HPDE6-E6E7 (cell line): ENCODE measurements around the gene KIAA0930.

ENCODE experiments used
- DNase-seq: peaks from one replicate; pipeline ENCODE4 v3.0.0; 2011; ENCODE audit warnings: missing footprints; ENCODE audit errors: extremely low spot score

KIAA0930 gene

DNA sequence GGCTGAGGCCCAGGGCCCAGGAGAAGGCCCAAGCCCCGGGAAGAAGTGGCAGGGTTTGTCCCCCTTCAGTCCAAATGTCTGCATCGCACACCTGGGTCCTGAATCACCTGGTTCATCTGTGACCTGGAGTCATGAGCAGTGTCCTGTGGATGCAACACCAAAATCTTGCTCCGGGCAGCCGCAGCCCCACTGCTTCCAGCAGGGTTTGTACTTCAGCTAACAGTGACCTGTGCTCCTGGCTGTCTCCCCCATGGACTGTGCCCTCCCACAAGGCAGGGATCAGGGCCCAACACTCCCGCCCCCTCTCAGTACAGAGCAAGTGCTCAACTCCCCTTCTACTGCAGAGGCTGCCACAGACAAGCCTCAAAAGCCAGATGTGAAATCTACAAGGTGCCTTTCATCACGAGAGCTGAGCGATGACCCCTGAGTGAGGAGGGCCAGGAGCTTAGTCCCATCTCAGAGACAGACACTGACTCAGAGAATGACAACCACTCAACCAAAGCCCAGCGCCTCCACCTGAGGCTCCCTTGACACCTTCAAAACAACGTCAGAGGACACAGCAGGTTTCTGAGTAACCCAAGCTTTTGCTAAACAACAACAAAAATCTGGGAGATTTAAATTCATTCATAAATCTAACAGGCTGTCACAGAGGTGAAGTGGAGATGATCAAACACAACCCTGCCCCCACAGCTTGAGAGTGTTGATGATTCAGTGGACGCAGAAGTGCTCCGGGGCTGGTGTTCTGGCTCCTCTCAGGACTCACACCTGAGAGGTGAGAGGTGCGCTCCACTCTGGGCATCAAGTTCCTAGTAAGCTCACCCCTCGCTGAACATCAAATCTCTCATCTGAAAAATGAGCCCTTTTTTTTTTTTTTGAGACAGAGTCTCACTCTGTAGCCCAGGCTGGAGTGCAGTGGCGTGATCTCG is 3.4 kb downstream of the KIAA0930 start:
- no peak for DNase-seq

DNA sequence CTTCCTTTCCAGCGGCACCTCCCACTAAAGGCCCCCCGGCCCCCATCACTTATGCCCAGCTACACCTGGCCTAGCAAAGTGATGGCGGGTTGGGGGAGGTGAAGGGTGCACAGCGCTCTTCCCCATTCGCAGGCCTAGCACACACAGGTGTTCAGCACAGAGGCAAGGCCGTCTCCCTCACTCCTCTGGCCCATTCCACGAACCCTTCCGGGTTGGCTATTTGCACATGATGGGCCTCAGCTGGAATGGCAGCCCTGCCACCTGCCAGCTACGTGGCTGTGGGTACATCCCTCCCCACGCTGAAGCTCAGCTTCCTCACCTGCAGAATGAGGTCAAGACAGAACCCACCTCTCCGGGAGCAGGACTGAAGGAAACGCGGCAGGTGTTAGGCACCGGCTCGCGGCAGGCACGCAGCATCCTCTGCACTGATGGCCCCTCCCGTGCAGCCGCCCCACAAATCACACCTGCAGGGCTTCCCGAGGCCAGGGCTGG is 4.8 kb downstream of the KIAA0930 start:
- no peak for DNase-seq

DNA sequence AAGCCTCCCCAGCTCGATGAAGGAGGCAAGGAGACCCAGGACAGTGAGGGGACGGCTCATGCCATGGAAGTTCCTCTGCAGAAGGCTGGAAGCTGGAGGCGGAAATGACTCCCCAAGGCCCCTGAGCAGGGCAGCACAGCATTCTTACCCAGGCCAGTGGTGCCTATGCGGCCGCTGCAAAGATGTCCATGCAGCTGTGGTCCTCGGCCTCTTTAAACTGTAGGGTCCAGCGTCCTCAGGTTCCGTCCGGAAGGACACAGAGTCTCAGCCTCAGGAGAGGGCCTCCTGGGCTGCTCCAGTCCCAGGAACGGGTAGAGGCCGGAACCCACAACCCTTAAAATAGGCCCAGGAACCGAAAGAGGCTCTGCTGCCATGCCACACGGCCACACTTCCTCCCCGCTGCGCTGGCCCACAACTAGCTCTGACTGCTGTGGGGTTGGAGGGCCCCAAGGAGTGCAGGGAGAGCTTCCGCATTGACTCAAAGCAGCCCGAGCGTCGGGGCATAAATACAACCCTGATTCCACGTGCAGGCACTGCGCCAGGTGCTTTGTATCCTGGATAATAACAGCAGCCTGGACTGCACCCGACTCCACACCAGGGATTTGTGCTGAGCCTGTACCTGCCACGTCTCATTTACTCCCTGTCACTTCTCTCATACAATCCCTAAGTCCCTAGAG is 5.5 kb downstream of the KIAA0930 start:
- DNase-seq: no peak

DNA sequence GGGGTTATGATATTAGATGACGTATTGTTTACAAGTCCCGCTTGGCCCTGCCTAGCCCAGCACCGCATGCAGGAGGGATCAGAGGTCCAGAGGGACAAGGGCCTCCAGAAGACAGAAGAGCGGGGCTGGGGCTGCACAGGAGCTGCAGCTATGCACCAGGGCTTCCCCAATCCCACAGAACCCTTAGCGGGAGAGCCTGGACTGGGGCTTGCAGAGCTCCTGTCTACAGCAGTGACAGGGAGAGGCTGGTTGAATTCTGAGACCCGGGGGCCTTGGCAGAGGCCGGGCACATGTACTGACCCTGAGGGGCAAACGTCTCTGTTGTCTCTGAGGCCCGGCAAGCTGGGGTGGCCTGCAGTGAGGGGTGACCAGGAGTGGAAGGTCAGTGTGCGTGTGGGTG is 6.9 kb downstream of the KIAA0930 start:
- DNase-seq: no peak

DNA sequence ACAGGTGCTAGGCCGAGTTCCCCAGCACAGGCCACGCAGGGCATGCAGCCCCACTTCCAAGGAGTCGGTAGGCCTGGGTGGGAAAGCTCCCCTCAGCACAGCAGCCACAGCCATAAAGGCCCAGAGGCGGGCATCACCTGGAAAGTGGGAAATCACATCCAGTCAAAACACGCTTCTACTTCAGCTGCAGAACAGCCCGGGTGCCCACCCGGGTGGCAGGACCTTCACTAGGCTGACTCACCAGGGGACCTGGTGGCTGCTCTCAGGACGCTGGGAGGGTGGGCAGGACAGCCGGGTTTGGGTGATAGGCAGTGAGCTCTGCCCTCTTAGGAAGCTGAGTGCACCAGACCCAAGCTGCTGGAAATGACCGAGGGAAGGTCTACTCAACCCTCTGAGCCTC is 7.3 kb downstream of the KIAA0930 start:
- DNase-seq: no peak

DNA sequence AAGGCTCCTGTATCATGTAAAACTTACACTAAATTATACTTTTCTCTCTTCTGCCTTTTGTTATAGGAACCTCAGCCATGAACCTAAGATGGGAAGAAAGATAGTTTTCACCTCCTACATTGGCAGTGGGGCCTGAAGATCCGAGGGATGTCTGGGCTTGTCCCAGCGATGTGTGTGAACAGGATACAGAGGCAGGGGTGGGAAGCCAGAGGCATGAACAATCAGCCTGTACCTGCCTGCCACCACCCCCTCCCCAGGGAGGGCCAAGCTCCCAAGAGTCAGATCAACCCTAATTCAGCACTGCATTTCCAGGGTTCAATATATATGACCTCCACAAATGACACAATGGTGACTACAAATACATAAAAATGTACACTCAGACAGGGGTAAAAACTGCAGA is 9.4 kb downstream of the KIAA0930 start:
- no peak for DNase-seq

DNA sequence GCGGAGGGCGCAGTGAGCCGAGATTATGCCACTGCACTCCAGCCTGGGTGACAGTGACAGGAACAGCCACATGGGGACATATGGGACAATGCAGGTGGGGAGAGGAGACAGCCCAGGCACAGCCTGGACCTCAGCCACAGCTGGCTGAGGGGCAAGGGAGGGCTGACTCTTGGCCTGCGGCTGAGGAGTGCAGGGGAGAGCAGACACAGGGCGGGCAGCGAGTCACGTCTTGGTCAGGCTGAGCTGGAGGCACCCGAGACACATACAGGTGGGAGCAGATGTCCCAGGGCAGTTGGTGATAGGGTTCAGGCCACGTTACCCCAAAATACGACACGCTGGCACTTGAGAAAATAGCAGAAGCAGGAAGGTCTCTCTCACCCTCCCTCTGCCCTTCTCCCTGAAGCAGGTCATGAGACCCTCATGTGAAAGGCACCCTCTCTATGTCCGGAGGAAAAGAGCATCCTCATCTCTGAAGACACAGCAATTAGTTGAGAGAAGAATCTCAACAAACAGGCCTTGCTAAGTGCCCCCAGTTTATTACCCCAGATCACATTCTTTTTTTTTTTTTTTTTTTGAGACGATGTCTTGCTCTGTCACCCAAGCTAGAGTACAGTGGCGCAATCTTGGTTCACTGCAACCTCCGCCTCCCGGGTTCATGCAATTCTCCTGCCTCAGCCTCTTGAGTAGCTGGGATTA is 10.5 kb downstream of the KIAA0930 start:
- DNase-seq: no peak

DNA sequence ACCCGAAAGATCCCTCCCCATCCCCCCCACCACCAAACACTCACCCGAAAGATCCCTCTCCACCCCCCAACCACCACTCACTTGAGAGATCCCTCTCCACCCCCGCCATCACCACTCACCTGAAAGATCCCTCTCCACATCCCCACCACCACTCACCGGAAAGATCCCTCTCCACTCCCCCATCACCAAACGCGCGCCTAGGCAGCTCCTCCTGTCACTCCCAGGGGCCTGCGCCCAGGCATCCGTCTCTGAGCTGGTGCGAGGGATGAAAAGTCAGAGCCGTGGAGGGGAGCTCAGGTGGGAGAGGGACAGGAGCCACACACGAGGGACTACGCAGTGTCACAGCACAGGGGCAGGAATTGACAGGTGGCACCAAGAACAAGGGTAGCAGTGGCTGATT is 11.5 kb downstream of the KIAA0930 start:
- DNase-seq: no peak

DNA sequence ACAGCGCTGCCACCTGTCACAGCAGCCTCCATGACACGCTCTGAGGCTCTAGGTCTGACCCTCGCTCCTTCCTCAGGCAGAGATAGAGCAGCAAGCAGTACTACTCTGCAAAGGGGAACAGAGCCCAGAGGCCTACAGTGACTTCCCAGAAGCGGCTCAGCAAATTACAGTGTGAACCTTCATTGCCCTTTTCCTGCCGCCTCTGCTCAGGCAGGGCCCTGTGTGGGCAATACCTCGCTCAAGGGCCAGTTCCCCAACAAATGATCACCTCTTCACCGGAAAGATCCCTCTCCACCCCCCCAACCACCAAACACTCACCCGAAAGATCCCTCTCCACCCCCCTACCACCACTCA is 12.3 kb downstream of the KIAA0930 start:
- no peak for DNase-seq

DNA sequence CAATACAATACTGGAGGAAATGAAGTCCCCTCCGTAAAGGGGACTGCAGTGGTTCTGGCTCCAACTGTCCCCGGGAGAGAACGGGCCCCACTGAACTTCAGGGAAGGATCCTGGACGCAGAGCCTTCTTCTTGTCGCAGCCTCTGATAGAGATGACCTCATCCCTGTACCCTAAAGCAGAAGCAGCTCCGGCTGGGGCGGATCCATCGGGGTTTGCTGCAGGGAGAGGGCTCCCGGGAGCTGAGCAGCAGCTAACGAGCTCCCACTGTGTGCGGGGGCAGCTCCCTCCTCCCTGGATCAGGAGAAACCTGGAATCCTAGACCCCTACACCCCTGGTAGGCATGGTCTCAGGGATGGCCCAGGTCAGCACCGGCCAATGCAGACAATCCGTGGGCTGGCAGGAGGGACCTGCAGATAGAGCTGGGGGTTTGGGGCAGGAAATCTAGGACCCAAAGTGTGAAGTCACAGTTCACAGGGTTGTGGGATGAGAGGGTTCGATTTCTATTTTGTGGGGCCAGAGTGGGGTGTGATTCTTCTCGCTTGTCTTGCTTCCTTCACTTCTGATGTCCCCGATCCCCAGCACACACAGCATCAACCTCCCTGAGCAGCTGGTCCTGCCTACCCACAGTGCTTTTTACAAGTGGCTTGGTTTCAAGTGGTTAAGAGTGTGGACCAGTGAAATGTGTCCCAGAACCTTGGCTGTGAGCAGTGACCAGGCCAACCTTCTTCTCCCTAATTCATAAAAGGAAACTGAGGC is 12.9 kb downstream of the KIAA0930 start:
- DNase-seq: no peak

DNA sequence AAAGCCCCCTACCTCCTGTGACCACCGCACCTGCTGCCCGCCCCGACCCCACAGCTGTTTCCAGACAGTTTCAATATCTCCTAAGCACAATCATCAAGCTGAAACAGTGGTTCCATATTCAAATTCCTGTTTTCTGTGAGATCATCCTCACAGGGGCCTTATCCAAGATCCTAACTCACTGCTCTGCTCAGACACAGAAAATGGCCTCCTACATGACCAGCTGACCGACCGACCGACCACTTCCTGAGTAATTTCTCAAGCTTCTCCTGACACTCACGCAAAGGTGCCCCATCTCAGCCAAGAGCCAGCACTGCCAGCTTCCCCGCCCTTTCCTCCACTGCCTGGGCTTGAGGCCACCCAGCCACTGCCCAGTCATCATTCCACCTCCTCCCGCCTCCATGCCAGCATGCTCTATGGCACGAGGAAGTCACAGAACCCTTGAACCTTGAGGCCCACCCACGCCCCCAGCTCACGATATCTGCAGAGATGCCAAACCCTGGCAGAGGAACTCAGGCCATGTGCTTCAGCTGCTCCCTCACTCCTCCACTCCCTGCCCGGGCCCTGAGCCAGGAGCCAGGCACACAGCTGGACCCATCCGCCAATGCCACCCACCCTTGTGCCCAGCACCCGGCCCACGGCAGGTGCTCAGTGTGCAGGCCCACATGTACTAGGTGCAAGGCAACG is 14.0 kb downstream of the KIAA0930 start:
- DNase-seq: no peak

DNA sequence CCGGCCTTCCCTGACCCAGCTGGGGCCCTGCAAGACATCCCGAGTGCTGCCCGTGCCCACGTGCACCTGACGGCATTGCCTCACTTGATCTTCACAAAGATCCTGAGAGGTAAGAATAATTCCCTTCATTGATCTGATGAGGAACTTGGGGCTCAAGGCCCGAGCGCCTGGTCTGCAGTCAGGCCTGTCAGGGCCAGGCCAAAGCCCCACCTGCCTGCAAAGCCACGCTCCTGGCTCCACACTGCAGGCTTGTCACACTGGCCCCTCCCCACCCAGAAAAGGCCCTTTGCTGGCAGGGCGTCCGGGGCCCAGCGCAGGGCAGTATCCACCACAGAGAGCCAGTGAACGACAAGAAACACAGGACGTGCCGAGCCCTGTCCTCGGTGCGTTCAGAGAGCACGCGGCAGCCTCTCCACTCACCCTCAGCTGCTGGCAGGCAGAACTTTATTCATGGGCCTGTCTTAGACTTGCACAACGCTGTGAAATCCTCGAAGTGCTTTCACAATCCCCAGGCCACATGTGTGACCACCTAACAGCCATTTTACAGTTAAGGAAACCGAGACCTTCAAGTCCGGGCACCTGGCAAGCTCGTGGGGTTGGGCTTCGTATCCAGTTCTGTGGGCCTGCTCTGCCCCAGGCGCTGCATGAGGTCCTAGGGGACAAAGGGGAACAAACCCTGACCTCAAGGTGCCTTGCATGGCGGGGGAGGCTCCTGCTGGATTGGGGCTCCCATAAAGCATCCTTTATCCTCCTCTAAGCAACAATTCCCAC is 14.8 kb downstream of the KIAA0930 start:
- no peak for DNase-seq

DNA sequence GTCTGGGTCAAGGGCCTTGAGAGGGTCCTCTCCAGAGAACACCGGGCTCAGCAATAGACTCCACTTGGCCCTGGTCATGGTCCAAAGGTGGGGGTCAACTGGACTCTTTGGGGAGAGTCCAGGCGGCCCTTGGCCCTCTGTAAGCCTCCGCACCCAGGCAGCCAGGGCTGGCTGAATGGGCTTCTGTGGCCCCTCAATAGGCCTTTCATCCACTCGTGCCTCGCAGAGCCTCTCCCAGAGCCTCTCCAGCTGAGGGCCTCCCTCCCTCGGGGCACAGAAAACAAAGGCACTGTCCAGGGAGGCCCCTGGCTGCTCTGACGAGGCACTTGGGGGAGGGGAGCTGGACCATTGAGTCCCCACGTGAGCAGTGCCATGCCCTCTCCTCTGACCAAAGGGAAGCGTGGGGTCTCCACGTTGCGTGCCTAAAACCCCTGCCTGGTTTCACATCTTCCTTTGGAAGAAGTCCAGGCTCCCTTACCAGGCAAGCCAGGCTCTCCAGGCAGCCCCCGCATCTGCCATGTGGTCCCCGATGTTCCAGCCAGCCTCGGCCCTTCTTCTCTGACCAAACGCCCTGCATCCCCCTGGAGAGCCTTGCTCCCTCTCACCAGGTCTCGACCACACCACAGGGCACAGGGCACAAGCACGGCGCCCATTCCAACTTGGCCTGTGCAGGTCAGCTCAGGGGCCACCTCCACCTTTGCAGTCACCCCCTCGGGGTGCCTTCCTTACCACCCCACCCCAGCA is 15.5 kb downstream of the KIAA0930 start:
- no peak for DNase-seq

DNA sequence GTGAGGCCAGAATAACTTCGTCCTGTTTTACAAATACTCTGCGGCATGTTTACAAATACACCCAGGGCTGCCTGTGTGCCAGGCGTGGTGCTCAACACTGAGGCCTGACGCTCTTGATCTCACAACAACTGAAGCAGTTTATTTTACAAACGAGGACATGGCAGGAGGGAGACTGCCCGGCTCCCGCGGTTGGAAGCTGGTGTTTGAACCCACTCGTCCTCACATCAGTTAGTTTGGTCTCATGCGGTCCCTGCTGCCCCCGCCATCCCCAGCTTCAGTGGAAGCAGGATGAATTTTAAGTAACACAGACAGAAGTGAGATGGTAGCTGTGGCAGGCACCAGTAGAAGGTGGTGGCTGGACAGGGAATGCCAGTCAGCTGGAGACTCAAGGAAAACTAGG is 16.4 kb downstream of the KIAA0930 start:
- DNase-seq: no peak

DNA sequence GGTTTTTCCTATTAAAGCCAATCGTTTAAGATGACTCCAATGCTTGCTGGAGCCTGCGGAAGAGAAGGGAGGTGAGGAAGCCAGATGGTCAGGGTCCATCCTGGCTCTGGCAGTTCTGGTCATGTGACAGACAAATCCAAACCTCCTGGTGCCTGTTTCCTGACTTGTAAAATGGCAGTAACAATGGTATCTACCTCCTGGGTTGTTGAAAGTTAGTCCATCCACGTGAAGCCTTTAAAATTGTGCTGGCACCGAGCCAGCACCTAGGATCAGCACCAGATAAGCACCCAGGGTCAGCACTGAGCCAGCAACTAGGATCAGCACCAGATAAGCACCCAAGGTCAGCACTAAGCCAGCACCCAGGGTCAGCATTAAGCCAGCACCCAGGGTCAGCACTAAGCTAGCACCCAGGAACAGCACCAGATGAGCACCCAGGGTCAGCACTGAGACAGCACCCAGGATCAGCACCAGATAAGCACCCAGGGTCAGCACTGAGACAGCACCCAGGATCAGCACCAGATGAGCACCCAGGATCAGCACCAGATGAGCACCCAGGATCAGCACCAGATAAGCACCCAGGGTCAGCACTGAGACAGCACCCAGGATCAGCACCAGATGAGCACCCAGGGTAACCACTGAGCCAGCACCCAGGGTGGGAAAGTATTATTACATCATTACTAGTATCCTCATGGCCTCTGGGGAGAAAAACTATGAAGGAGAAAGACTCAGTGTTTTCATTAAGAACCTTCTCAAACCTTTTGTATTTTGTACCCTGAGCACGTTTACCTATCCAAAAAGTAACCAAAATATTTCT is 17.2 kb downstream of the KIAA0930 start:
- no peak for DNase-seq

DNA sequence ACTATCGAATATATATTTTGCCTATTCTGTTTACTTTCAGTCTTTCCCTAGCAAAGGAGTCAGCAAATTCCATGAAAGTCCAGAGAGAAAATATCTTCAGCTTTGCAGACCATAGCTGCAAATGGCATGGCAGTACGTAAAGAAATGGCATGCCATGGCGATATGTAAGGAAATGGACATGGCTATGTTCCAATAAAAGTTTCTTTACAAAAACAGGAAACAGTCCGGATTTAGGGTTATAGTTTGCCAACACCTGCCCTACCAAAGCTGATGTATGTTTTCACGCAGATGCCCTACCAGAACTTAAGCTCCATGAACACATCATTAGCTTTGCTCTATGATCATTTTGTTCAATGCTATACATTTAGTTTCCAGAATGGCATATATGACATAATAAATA is 19.5 kb downstream of the KIAA0930 start:
- DNase-seq: no peak

DNA sequence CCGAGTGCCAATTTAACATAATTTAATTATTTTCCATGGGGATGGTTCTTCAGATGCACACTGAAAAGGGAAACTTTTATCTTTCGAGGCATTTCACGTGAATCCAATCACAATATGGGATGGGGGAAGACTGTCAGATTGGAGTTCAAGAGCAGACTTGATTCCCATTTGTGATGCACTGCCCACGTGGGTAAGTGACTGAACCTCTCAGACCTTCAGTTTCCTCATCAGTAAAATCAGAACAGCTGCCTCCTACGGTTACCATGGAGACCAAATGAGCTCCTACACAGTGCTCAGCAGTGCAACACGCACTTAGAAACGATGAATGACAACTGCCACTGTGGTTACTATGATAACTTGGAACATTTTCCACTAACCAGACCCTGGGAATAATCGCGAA is 21.7 kb downstream of the KIAA0930 start:
- DNase-seq: no peak

DNA sequence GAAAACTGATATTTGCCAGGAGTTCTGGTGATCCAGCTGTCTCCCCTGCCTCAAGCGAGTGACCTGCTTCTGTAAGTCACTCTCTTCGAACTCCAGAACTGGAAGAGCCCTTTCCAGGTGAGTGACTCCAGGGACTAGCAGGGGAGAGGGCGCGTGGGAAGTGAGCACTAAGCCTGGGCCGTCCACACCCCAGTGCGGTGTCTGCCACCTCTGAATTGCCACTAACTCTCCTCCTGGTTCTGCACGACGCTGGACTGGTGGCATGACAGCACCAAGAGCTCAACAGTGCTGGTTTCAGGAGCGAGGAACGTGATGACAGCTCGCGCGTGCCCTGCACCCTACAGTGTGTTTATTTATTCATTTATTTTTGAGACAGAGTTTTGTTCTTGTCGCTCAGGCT is 22.9 kb downstream of the KIAA0930 start:
- DNase-seq: no peak

DNA sequence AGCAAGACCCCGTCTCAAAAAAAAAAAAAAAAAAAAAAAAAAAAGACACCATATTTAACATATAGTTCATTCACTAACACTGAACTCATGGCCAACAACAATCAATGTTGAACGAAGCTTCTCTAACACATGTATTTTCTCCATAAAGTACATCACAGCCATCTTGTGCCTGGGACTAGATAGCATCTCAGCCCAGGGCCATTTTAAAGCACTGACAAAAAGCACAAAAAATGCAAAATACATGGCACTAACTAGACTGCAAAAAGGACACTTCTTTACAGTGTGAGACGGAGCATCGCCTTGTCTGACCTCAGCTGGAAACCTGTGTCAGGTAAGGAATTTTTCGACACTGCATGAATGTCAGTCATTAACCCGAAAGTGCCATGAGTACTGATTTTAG is 23.3 kb downstream of the KIAA0930 start:
- no peak for DNase-seq
